AG04449 (cell line): ENCODE results near the gene SURF2.

Experiments
- CTCF ChIA-PET: fragments of 350-600 bp; formaldehyde crosslinking; extraction: SDS; loops from one replicate; lab custom pipeline; 2021; ENCODE audit warnings: antibody characterized with exemption; lab: Yijun Ruan, JAX
- POLR2A ChIA-PET: fragments of 400-600, 350-600 bp; formaldehyde crosslinking; extraction: SDS; loops from one replicate; lab custom pipeline; 2020; ENCODE audit warnings: antibody characterized with exemption, inconsistent platforms; lab: Yijun Ruan, JAX
- DNase-seq: peaks from one replicate; pipeline ENCODE4 v3.0.0-alpha.2; 2010; ENCODE audit warnings: low read depth, low spot score
- H3K4me3 ChIP-seq: 2 replicates; pipeline ENCODE4 v1.5.1; 2011; ENCODE audit warnings: low read depth, mild to moderate bottlenecking, control low read depth, low read length
- CTCF ChIP-seq: IDR thresholded peaks from one replicate; pipeline ENCODE4 v1.5.1; 2011; ENCODE audit warnings: mild to moderate bottlenecking, moderate library complexity, low read length, control low read depth, inconsistent platforms; ENCODE audit not compliant: insufficient read depth; ENCODE audit errors: missing control alignments

SURF2 gene

GRCh38 chr9:133369422-133369821 is 13.1 kb downstream of the SURF2 start:
- DNase-seq = no peak
- ChIA-PET POLR2A (interaction anchor here (0.8 to 1.1 kb wide), 2 partner anchors 19 to 22 kb away, joined by 3 to 4 read pairs; partner anchors contain the start of genes MED22 and RPL7A), CTCF (no interaction called here)
- no peak for TF ChIP-seq CTCF
- no peak overlapping the region for H3K4me3 ChIP-seq

GRCh38 chr9:133369933-133370332 is 13.6 kb downstream of the SURF2 start:
- DNase-seq = no peak
- TF ChIP-seq CTCF = no peak
- ChIA-PET CTCF (no interaction called here), POLR2A (interaction anchor here (0.8 to 1.1 kb wide), 2 partner anchors 20 to 22 kb away, joined by 3 to 4 read pairs; partner anchors contain the start of genes MED22 and RPL7A)
- no peak overlapping the region for H3K4me3 ChIP-seq

GRCh38 chr9:133370685-133371084 is 14.3 kb downstream of the SURF2 start:
- no peak overlapping the region for H3K4me3 ChIP-seq
- CTCF ChIA-PET = interaction anchor here (1.2 to 3.2 kb wide), 3 partner anchors 8 to 15 kb away, joined by 3 to 14 read pairs (median 4); no protein-coding TSS in a partner anchor
- DNase-seq = no peak
- POLR2A ChIA-PET = interaction anchor here (1.4 to 4.0 kb wide), 2 partner anchors 10 to 15 kb away, joined by 5 to 18 read pairs; partner anchors contain the start of genes SURF1 and SURF2
- TF ChIP-seq CTCF = no peak

GRCh38 chr9:133371261-133371711 is 14.9 kb downstream of the SURF2 start:
- POLR2A ChIA-PET = interaction anchor here (1.4 to 4.0 kb wide), 3 partner anchors 11 to 23 kb away, joined by 5 to 18 read pairs (median 7); partner anchors contain the start of genes MED22, RPL7A, SURF1 and SURF2
- no peak for DNase-seq
- H3K4me3 ChIP-seq = no peak overlapping the region
- CTCF ChIA-PET = interaction anchor here (1.2 to 3.2 kb wide), 3 partner anchors 8 to 16 kb away, joined by 3 to 14 read pairs (median 4); no protein-coding TSS in a partner anchor
- TF ChIP-seq CTCF = no peak

GRCh38 chr9:133372144-133372543 is 15.8 kb downstream of the SURF2 start:
- DNase-seq = no peak
- no peak overlapping the region for H3K4me3 ChIP-seq
- ChIA-PET POLR2A (interaction anchor here (1.4 to 4.0 kb wide), 3 partner anchors 12 to 24 kb away, joined by 5 to 18 read pairs (median 7); partner anchors contain the start of genes MED22, RPL7A, SURF1 and SURF2), CTCF (interaction anchor here (1.1 to 3.2 kb wide), 4 partner anchors 9 to 22 kb away, joined by 3 to 14 read pairs (median 4); no protein-coding TSS in a partner anchor)
- TF ChIP-seq CTCF = no peak

GRCh38 chr9:133374612-133375115 is 18.3 kb downstream of the SURF2 start:
- peak overlapping the region; percentile 83 for H3K4me3 ChIP-seq
- CTCF ChIA-PET = interaction anchor here (0.7 to 1.9 kb wide), 5 partner anchors 10 to 31 kb away, joined by 3 to 7 read pairs (median 3); no protein-coding TSS in a partner anchor
- POLR2A ChIA-PET = interaction anchor here (0.6 to 4.0 kb wide), 5 partner anchors 12 to 705 kb away, joined by 3 to 18 read pairs (median 4); partner anchors contain the start of genes MED22, RPL7A, SURF1 and SURF2
- TF ChIP-seq CTCF = no peak
- DNase-seq = no peak
